ENCODE results near the gene DNAH6. TPM values are rescaled to one million over a fixed set of nuclear protein-coding genes. Genes with fewer than 3 reads are reported as not detected.

Gene DNAH6
- total and polyA plus RNA-seq, 10 of the 15 experiments (the other 5 are each of a cell fraction or from before 2014, with no cell fraction given), result 0.07 to 1.0 (median 0.29) TPM

- CTCF ChIA-PET, result interaction anchor here (1.2 kb wide), 1 partner anchor 10 kb away, joined by 3 read pairs; no protein-coding TSS in a partner anchor
- WGBS (ENCODE audit: insufficient coverage, insufficient replicate concordance, low lambda C conversion rate, missing lambda C conversion rate), result 0% methylated on average over 1 of the region's 1 CpG
- FAIRE-seq, result no peak
Observed at GRCh38 chr2:84770280-84770679, 254.0 kb downstream of the DNAH6 start.

GRCh38 chr2:84771251-84771650 is 255.0 kb downstream of the DNAH6 start:
- Histone ChIP-seq H4K20me1 (ENCODE audit: control insufficient read depth, insufficient read depth) (no peaks in the 10 kb centered on the region), H3K27me3 (replicated peaks in 1 of 2; ENCODE audit: control insufficient read depth in 2 of 2, insufficient read depth in 2 of 2, low read length in 1 of 2) (no peaks in the 10 kb centered on the region), H3K4me2 (ENCODE audit: control insufficient read depth, insufficient read depth) (no peak overlapping the region), H3K36me3 (ENCODE audit: control insufficient read depth in 2 of 2, insufficient read depth in 2 of 2, low read length in 1 of 2) (no peaks in the 10 kb centered on the region), H3K4me3 (no peak overlapping the region), H3K79me2 (ENCODE audit: control insufficient read depth, insufficient read depth, low read length) (no peaks in the 10 kb centered on the region), H3K9ac (ENCODE audit: control insufficient read depth, insufficient read depth, low read length) (no peak overlapping the region), H3K27ac (ENCODE audit: control insufficient read depth, insufficient read depth) (no peak overlapping the region), H3K4me1 (ENCODE audit: control insufficient read depth, insufficient read depth, low read length) (no peaks in the 10 kb centered on the region), H2AFZ (ENCODE audit: control insufficient read depth, low read depth, low read length) (no peak overlapping the region), H3K9me3 (replicated peaks; ENCODE audit: control insufficient read depth, insufficient read depth, low read length) (no peaks in the 10 kb centered on the region)
- in situ Hi-C loops (cut with MboI) (no loop called here), intact Hi-C loops (cut with micrococcal nuclease; ENCODE audit: unreplicated experiment) (no loop called here)
- no peak for DNase-seq (ENCODE audit: low read depth, low spot score)
- RAD21 ChIA-PET (ENCODE audit: unreplicated experiment), result no interaction called here
- no peak for ATAC-seq
- TF ChIP-seq BRCA1 (IDR thresholded peaks at IDR 0.05; ENCODE audit: low read depth, low read length), result no peak
- no peak for TF ChIP-seq NKRF (conservative IDR thresholded peaks at IDR 0.05)
- TF ChIP-seq, protein P1, sequence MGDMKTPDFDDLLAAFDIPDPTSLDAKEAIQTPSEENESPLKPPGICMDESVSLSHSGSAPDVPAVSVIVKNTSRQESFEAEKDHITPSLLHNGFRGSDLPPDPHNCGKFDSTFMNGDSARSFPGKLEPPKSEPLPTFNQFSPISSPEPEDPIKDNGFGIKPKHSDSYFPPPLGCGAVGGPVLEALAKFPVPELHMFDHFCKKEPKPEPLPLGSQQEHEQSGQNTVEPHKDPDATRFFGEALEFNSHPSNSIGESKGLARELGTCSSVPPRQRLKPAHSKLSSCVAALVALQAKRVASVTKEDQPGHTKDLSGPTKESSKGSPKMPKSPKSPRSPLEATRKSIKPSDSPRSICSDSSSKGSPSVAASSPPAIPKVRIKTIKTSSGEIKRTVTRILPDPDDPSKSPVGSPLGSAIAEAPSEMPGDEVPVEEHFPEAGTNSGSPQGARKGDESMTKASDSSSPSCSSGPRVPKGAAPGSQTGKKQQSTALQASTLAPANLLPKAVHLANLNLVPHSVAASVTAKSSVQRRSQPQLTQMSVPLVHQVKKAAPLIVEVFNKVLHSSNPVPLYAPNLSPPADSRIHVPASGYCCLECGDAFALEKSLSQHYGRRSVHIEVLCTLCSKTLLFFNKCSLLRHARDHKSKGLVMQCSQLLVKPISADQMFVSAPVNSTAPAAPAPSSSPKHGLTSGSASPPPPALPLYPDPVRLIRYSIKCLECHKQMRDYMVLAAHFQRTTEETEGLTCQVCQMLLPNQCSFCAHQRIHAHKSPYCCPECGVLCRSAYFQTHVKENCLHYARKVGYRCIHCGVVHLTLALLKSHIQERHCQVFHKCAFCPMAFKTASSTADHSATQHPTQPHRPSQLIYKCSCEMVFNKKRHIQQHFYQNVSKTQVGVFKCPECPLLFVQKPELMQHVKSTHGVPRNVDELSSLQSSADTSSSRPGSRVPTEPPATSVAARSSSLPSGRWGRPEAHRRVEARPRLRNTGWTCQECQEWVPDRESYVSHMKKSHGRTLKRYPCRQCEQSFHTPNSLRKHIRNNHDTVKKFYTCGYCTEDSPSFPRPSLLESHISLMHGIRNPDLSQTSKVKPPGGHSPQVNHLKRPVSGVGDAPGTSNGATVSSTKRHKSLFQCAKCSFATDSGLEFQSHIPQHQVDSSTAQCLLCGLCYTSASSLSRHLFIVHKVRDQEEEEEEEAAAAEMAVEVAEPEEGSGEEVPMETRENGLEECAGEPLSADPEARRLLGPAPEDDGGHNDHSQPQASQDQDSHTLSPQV (IDR thresholded peaks at IDR 0.05), result no peak
- no peak for TF ChIP-seq NFYA (IDR thresholded peaks at IDR 0.05; ENCODE audit: borderline replicate concordance, low read depth, low read length)
- no peak for FAIRE-seq
- WGBS (ENCODE audit: insufficient coverage, insufficient replicate concordance, low lambda C conversion rate, missing lambda C conversion rate), result 0% methylated on average over 1 of the region's 1 CpG
- CTCF ChIA-PET, result interaction anchor here (1.1 kb wide), 1 partner anchor 9 kb away, joined by 3 read pairs; no protein-coding TSS in a partner anchor
- SMC1A ChIA-PET (ENCODE audit: uncharacterized antibody, unreplicated experiment), result interaction anchor here (1.0 kb wide), 1 partner anchor 10 kb away, joined by 3 read pairs; no protein-coding TSS in a partner anchor
- no TSS peak for BruUV-seq (replicated peaks)
- POLR2A ChIA-PET, result no interaction called here

More at GRCh38 chr2:84770280-84770679, 254.0 kb downstream of the DNAH6 start:
- in situ Hi-C loops (cut with MboI) (no loop called here), intact Hi-C loops (cut with micrococcal nuclease; ENCODE audit: unreplicated experiment) (no loop called here)
- no peak for ATAC-seq
- TF ChIP-seq SRF (IDR thresholded peaks at IDR 0.05; ENCODE audit: low read depth in 2 of 2, low read length in 2 of 2) (no peak), ZSCAN29 (IDR thresholded peaks at IDR 0.05) (no peak)
- no peak for DNase-seq (ENCODE audit: low read depth, low spot score)
- Histone ChIP-seq H3K9ac (ENCODE audit: control insufficient read depth, insufficient read depth, low read length) (no peak overlapping the region), H3K27me3 (replicated peaks in 1 of 2; ENCODE audit: control insufficient read depth in 2 of 2, insufficient read depth in 2 of 2, low read length in 1 of 2) (no peaks in the 10 kb centered on the region), H3K4me3 (no peak overlapping the region), H3K36me3 (ENCODE audit: control insufficient read depth in 2 of 2, insufficient read depth in 2 of 2, low read length in 1 of 2) (no peaks in the 10 kb centered on the region), H4K20me1 (ENCODE audit: control insufficient read depth, insufficient read depth) (no peaks in the 10 kb centered on the region), H3K27ac (ENCODE audit: control insufficient read depth, insufficient read depth) (no peak overlapping the region), H3K79me2 (ENCODE audit: control insufficient read depth, insufficient read depth, low read length) (no peaks in the 10 kb centered on the region), H3K9me3 (replicated peaks; ENCODE audit: control insufficient read depth, insufficient read depth, low read length) (no peaks in the 10 kb centered on the region), H3K4me2 (ENCODE audit: control insufficient read depth, insufficient read depth) (no peak overlapping the region), H3K4me1 (ENCODE audit: control insufficient read depth, insufficient read depth, low read length) (no peaks in the 10 kb centered on the region), H2AFZ (ENCODE audit: control insufficient read depth, low read depth, low read length) (no peak overlapping the region)
- ChIA-PET POLR2A (no interaction called here), RAD21 (ENCODE audit: unreplicated experiment) (no interaction called here), SMC1A (ENCODE audit: uncharacterized antibody, unreplicated experiment) (interaction anchor here (1.2 kb wide), 1 partner anchor 11 kb away, joined by 3 read pairs; no protein-coding TSS in a partner anchor)
- no TSS peak for BruUV-seq (replicated peaks)

Measured in GM12878 (cell line).